GM12891 (cell line): ENCODE measurements around the gene PRRC2C.
"Not testable (repeated sequence)": the region's sequence is repeated elsewhere in the genome, so short reads cannot be mapped to it uniquely, and the experiment has no call there.

Source experiments
- DNase-seq: peaks from one replicate; pipeline ENCODE4 v3.0.0; 2011; ENCODE audit warnings: low spot score; ENCODE audit not compliant: insufficient read length
- FAIRE-seq: peaks from 2 replicates; lab custom pipeline; 2011; peaks lifted over from hg19 to GRCh38; lab: Jason Lieb, UNC
- PAX5 ChIP-seq: IDR thresholded peaks from 2 replicates; pipeline ENCODE4 v1.6.1; 2011; ENCODE audit warnings: low read length, moderate library complexity, mild to moderate bottlenecking; ENCODE audit not compliant: insufficient read depth, severe bottlenecking
- POLR2A ChIP-seq: IDR thresholded peaks from 2 replicates; pipeline ENCODE4 v1.6.1; 2011; ENCODE audit warnings: low read depth, low read length, control low read depth
- POLR2AphosphoS5 ChIP-seq: IDR thresholded peaks from 2 replicates; pipeline ENCODE4 v1.6.1; 2011; ENCODE audit warnings: low read depth, low read length, control low read depth
- POU2F2 ChIP-seq: IDR thresholded peaks from 2 replicates; pipeline ENCODE4 v1.6.1; 2011; ENCODE audit warnings: low read depth, mild to moderate bottlenecking, control low read depth, low read length, moderate library complexity
- SPI1 ChIP-seq: IDR thresholded peaks from 2 replicates; pipeline ENCODE4 v1.6.1; 2011; ENCODE audit warnings: low read depth, low read length, control low read depth
- TAF1 ChIP-seq: IDR thresholded peaks from 2 replicates; pipeline ENCODE4 v1.6.1; 2011; ENCODE audit warnings: low read depth, low read length, control low read depth

Gene PRRC2C

GRCh38 chr1:171515741-171516140 lies 30.4 kb downstream of the PRRC2C start:
- TF ChIP-seq POLR2AphosphoS5, result no peak
- no peak for TF ChIP-seq PAX5
- FAIRE-seq (no peak), DNase-seq (no peak)

DNA sequence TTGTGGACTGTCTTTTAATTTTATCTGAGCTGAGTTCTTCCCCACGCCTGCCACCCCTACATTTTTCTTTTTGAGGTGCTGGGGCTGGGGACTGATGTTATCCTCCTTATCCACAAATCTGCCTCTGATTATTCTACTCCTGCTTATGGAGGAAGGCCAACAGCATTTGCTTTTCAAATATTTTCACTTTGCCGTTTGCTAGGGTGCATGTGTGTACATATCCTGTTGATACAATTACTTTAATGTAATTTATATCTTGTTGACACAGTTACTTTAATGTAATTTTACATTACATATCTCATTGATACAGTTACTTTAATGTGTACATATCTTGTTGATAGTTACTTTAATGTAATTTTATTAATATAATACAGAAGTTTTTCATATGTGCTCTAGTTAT lies 36.2 kb downstream of the PRRC2C start:
- no peak for DNase-seq
- no peak for TF ChIP-seq TAF1
- TF ChIP-seq POU2F2, result no peak
- TF ChIP-seq SPI1, result no peak
- no peak for TF ChIP-seq POLR2A
- no peak for TF ChIP-seq POLR2AphosphoS5
- TF ChIP-seq PAX5, result no peak
- FAIRE-seq, result no peak

GRCh38 chr1:171530676-171531075 lies 45.3 kb downstream of the PRRC2C start:
- FAIRE-seq, result no peak
- no peak for TF ChIP-seq SPI1
- no peak for TF ChIP-seq POLR2AphosphoS5
- no peak for DNase-seq

GRCh38 chr1:171532520-171532919 lies 47.2 kb downstream of the PRRC2C start:
- DNase-seq (no peak), FAIRE-seq (no peak)
- no peak for TF ChIP-seq PAX5
- no peak for TF ChIP-seq TAF1
- no peak for TF ChIP-seq POLR2A
- no peak for TF ChIP-seq SPI1

- DNase-seq, result no peak
- TF ChIP-seq POLR2A, result no peak
- TF ChIP-seq POU2F2, result no peak
- no peak for TF ChIP-seq TAF1
- no peak for FAIRE-seq
These were observed 60.2 kb downstream of the PRRC2C start for GRCh38 chr1:171545523-171545922.

GRCh38 chr1:171550050-171550449 lies 64.7 kb downstream of the PRRC2C start:
- FAIRE-seq (no peak), DNase-seq (no peak)
- no peak for TF ChIP-seq POU2F2
- no peak for TF ChIP-seq PAX5
- no peak for TF ChIP-seq SPI1
- no peak for TF ChIP-seq POLR2A
- no peak for TF ChIP-seq POLR2AphosphoS5
- no peak for TF ChIP-seq TAF1

DNA sequence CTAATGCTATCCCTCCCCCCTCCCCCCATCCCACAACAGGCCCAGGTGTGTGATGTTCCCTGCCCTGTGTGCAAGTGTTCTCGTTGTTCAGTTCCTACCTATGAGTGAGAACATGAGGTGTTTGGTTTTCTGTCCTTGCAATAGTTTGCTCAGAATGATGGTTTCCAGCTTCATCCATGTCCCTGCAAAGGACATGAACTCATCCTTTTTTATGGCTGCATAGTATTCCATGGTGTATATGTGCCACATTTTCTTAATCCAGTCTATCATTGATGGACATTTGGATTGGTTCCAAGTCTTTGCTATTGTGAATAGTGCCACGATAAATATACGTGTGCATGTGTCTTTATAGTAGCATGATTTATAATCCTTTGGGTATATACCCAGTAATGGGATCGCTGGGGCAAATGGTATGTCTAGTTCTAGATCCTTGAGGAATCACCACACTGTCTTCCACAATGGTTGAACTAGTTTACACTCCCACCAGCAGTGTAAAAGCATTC lies 65.3 kb downstream of the PRRC2C start:
- not testable (repeated sequence) for DNase-seq, FAIRE-seq

DNA sequence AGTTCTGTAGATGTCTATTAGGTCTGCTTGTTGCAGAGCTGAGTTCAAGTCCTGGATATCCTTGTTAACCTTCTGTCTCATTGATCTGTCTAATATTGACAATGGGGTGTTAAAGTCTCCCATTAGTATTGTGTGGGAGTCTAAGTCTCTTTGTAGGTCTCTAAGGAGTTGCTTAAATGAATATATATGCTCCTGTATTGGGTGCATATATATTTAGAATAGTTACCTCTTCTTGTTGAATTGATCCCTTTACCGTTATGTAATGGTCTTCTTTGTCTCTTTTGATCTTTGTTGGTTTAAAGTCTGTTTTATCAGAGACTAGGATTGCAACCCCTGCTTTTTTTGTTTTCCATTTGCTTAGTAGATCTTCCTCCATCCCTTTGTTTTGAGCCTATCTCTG lies 68.6 kb downstream of the PRRC2C start:
- not testable (repeated sequence) for DNase-seq, FAIRE-seq

GRCh38 chr1:171563675-171564074 lies 78.3 kb downstream of the PRRC2C start:
- DNase-seq (no peak), FAIRE-seq (no peak)
- no peak for TF ChIP-seq TAF1
- no peak for TF ChIP-seq POLR2AphosphoS5
- no peak for TF ChIP-seq SPI1
- TF ChIP-seq PAX5, result no peak
- no peak for TF ChIP-seq POLR2A
- no peak for TF ChIP-seq POU2F2

DNA sequence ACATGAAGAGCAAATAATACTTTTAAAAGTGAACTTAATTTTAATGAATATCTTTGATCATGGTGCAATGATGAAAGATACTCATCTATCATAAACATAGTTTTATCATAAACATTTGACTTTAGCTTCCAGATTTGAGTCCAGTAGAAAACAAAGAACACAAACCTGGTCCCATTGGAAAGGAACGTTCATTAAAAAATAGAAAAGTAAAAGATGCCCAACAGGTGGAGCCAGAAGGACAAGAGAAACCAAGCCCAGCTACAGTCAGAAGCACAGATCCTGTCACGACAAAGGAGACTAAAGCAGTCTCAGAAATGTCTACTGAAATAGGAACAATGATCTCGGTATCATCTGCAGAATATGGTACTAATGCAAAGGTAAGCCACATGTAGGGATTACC lies 81.1 kb downstream of the PRRC2C start:
- DNase-seq (no peak), FAIRE-seq (no peak)
- TF ChIP-seq POU2F2, result no peak
- no peak for TF ChIP-seq POLR2A
- no peak for TF ChIP-seq PAX5
- TF ChIP-seq SPI1, result no peak
- TF ChIP-seq TAF1, result no peak
- TF ChIP-seq POLR2AphosphoS5, result no peak

DNA sequence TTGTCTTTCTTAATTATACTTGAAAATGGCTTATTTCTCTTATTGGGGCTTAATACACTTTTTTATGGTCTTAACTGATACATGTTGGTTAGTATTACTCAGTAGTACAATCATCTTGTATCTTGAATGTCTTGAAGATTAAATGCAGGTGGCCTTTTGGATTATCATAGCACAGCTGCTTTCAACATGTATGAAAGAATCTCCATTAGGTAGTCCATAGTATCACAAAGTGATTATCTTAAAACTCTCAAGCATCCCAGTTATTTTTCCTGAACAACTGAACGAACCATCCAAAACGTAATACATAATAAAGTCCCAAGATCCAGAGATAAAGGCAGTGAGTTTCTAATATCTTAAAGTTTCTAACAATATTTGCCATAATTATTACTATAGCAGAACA lies 85.0 kb downstream of the PRRC2C start:
- DNase-seq (no peak), FAIRE-seq (no peak)
- TF ChIP-seq POLR2A (no peak), POLR2AphosphoS5 (no peak), PAX5 (no peak), TAF1 (no peak), SPI1 (no peak), POU2F2 (no peak)

DNA sequence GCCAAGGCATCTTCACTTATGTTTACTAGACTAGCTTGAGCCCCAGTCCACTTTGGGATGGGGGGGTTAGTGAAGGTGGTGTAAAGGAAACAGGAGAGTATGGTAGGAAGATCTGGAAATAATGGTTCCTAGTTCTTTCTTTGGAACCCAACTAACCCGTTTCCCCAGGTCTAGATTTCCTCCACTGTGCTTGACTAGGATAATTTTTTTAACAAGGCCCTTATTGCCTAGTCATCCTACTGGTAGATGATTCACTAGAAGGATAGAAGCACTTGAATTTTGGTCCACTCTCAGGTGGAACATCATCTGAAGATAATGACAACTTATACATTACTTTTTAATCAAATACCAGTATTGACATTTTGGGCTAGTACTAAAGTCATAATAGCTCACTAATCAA lies 90.8 kb downstream of the PRRC2C start:
- FAIRE-seq (no peak), DNase-seq (no peak)
- TF ChIP-seq POLR2AphosphoS5 (no peak), POLR2A (no peak), PAX5 (no peak), TAF1 (no peak), SPI1 (no peak), POU2F2 (no peak)
